Breast epithelium (tissue), 3 donors: ENCODE measurements around the gene TFPI.

Experiments used
- POLR2A ChIP-seq: fragments of 450-650 bp; IDR thresholded peaks from one replicate; pipeline ENCODE4 v1.6.1; 2016; ENCODE audit warnings: antibody characterized with exemption, mild to moderate bottlenecking, moderate library complexity
- TF ChIP-seq, protein P1 (sequence below), 3 donors: fragments of 450-650 bp; IDR thresholded peaks; one replicate each; pipeline ENCODE4 v1.5.1; 2016 to 2017; ENCODE audit warnings: antibody characterized with exemption in 3 of 3, mild to moderate bottlenecking in 3 of 3, moderate library complexity in 3 of 3

DNA sequence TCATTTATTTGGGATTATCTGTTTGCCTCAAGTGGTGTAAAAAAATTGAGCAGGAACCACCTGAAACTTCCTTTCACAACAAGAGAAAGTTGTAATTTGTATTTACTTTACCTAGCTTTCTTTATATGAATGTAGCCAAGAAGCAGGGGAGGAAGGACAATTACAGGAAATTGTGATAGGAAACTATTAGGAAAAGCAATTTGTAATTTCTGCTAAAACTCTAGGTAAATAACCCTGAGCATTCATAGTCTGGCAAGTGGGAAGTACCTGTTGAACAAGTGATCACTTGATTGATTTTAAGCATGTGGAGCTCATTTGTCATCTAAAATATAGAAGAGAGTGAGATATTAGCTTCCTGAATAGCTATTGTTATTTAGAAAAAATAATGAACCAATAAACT, 5.0 kb downstream of the TFPI start:
- TF ChIP-seq, protein P1, sequence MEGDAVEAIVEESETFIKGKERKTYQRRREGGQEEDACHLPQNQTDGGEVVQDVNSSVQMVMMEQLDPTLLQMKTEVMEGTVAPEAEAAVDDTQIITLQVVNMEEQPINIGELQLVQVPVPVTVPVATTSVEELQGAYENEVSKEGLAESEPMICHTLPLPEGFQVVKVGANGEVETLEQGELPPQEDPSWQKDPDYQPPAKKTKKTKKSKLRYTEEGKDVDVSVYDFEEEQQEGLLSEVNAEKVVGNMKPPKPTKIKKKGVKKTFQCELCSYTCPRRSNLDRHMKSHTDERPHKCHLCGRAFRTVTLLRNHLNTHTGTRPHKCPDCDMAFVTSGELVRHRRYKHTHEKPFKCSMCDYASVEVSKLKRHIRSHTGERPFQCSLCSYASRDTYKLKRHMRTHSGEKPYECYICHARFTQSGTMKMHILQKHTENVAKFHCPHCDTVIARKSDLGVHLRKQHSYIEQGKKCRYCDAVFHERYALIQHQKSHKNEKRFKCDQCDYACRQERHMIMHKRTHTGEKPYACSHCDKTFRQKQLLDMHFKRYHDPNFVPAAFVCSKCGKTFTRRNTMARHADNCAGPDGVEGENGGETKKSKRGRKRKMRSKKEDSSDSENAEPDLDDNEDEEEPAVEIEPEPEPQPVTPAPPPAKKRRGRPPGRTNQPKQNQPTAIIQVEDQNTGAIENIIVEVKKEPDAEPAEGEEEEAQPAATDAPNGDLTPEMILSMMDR (IDR thresholded peaks at IDR 0.05), result no peak
- no peak for TF ChIP-seq POLR2A
